HL-60 (cell line): Measurements from ENCODE around the gene PRKAG2.

Experiments
- POLR2AphosphoS5 ChIP-seq: IDR thresholded peaks from 2 replicates; pipeline ENCODE4 v1.6.1; 2012; ENCODE audit warnings: low read depth
- TF ChIP-seq, protein P1 (sequence below): IDR thresholded peaks from one replicate; pipeline ENCODE4 v1.5.1; 2011; ENCODE audit warnings: low read length, control low read depth, inconsistent platforms; ENCODE audit not compliant: insufficient read depth

DNA sequence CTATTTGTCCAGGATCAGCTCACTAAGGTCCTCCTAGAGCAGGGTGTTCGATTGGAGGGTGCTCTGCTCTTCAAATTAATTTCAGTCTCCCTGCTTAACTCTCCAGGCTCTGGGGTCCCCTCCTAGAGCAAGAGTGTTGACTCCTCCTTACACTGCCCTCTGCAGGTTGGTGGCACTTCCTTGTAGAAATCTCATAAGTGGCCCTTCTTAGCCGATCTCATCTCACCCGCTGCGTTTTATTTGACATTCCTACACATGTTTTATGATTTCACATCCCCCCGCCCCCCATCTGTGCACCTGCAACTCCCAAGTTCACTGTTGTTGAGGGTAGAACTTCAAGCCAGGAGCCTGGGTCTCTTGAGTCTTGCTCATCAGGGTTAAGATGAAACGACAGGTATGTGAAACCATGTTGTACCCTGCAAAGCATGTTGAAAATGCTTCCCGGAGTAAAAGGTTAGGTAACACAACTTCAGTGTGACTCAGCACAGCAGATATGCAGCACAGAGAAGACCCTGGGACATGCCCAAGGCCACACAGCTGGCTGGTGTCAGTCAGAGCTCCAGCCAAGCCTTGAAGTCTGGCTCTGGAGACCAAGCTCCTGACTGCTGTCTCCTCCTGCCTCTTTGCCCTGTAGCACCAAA is 171.2 kb downstream of the PRKAG2 start:
- TF ChIP-seq, protein P1, sequence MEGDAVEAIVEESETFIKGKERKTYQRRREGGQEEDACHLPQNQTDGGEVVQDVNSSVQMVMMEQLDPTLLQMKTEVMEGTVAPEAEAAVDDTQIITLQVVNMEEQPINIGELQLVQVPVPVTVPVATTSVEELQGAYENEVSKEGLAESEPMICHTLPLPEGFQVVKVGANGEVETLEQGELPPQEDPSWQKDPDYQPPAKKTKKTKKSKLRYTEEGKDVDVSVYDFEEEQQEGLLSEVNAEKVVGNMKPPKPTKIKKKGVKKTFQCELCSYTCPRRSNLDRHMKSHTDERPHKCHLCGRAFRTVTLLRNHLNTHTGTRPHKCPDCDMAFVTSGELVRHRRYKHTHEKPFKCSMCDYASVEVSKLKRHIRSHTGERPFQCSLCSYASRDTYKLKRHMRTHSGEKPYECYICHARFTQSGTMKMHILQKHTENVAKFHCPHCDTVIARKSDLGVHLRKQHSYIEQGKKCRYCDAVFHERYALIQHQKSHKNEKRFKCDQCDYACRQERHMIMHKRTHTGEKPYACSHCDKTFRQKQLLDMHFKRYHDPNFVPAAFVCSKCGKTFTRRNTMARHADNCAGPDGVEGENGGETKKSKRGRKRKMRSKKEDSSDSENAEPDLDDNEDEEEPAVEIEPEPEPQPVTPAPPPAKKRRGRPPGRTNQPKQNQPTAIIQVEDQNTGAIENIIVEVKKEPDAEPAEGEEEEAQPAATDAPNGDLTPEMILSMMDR, result no peak
- TF ChIP-seq POLR2AphosphoS5, result no peak
